Mesenchymal stem cell (in vitro differentiated cells and primary cell): ENCODE measurements around the gene PLD3.

Experiments used
- DNase-seq: peaks from one replicate; pipeline ENCODE4 v3.0.0-alpha.2; 2013
- H2AFZ ChIP-seq: one replicate; pipeline ENCODE4 v1.6.1; 2013; ENCODE audit warnings: low read depth, mild to moderate bottlenecking, control low read depth, inconsistent platforms, low read length, moderate library complexity
- H2AK5ac ChIP-seq: 2 replicates; pipeline ENCODE4 v1.6.1; 2013; ENCODE audit warnings: low read length, moderate library complexity, mild to moderate bottlenecking, inconsistent platforms; ENCODE audit not compliant: severe bottlenecking
- H2BK120ac ChIP-seq: one replicate; pipeline ENCODE4 v1.6.1; 2013; ENCODE audit warnings: low read depth, mild to moderate bottlenecking, inconsistent platforms, low read length, moderate library complexity
- H2BK12ac ChIP-seq, 2 experiments: one replicate each; pipeline ENCODE4 v1.6.1; 2013; ENCODE audit warnings: inconsistent platforms in 2 of 2, low read length in 2 of 2, mild to moderate bottlenecking in 2 of 2, moderate library complexity in 2 of 2, control low read depth in 1 of 2
- H2BK15ac ChIP-seq: one replicate; pipeline ENCODE4 v1.6.1; 2013; ENCODE audit warnings: mild to moderate bottlenecking, low read depth, inconsistent platforms; ENCODE audit not compliant: poor library complexity, severe bottlenecking
- H2BK5ac ChIP-seq: 2 replicates; pipeline ENCODE4 v1.6.1; 2013; ENCODE audit warnings: low read depth, mild to moderate bottlenecking, low read length, control low read depth, inconsistent platforms; ENCODE audit not compliant: poor library complexity, severe bottlenecking
- H3K14ac ChIP-seq, 2 experiments: one replicate each; pipeline ENCODE4 v1.6.1; 2013; ENCODE audit warnings: inconsistent platforms in 2 of 2, low read length in 2 of 2, control low read depth in 1 of 2, mild to moderate bottlenecking in 1 of 2, moderate library complexity in 1 of 2
- H3K18ac ChIP-seq, 2 experiments: one replicate each; pipeline ENCODE4 v1.6.1; 2013; ENCODE audit warnings: inconsistent platforms in 2 of 2, low read length in 2 of 2, control low read depth in 1 of 2, low read depth in 1 of 2, mild to moderate bottlenecking in 1 of 2
- H3K23ac ChIP-seq, 2 experiments: one replicate each; pipeline ENCODE4 v1.6.1; 2013; ENCODE audit warnings: inconsistent platforms in 2 of 2, low read length in 2 of 2, mild to moderate bottlenecking in 2 of 2, moderate library complexity in 2 of 2, control low read depth in 1 of 2
- H3K27ac ChIP-seq: 2 replicates; pipeline ENCODE4 v1.5.1; 2013; ENCODE audit warnings: mild to moderate bottlenecking, moderate library complexity, low read length, control low read depth, inconsistent platforms; ENCODE audit not compliant: poor library complexity, severe bottlenecking
- H3K27me3 ChIP-seq, 2 experiments: 2 replicates each; pipeline versions ENCODE4 v1.6.1 to v1.7.0; 2013; ENCODE audit warnings: low read length in 2 of 2, mild to moderate bottlenecking in 2 of 2, moderate library complexity in 2 of 2, control low read depth in 1 of 2, inconsistent platforms in 1 of 2; ENCODE audit not compliant: control insufficient read depth in 1 of 2, insufficient read depth in 1 of 2
- H3K36me3 ChIP-seq, 2 experiments: 2 replicates each; pipeline versions ENCODE4 v1.6.1 to v1.7.0; 2013; ENCODE audit warnings: low read length in 2 of 2, control low read depth in 1 of 2, inconsistent platforms in 1 of 2, low read depth in 1 of 2, mild to moderate bottlenecking in 1 of 2; ENCODE audit not compliant: insufficient read depth in 2 of 2, control insufficient read depth in 1 of 2
- H3K4ac ChIP-seq, 2 experiments: one replicate each; pipeline ENCODE4 v1.6.1; 2013; ENCODE audit warnings: inconsistent platforms in 2 of 2, low read length in 2 of 2, mild to moderate bottlenecking in 2 of 2, moderate library complexity in 2 of 2, control low read depth in 1 of 2, low read depth in 1 of 2
- H3K4me1 ChIP-seq: 2 replicates; pipeline ENCODE4 v1.6.1; 2013; ENCODE audit warnings: low read depth, low read length, control low read depth; ENCODE audit not compliant: control insufficient read depth, insufficient read depth
- H3K4me2 ChIP-seq: 2 replicates; pipeline ENCODE4 v1.6.1; 2013; ENCODE audit warnings: low read length, mild to moderate bottlenecking, inconsistent platforms; ENCODE audit not compliant: poor library complexity, severe bottlenecking
- H3K4me3 ChIP-seq, 2 experiments: 2 replicates each; pipeline versions ENCODE4 v1.5.1 to v1.7.0; 2013; ENCODE audit warnings: low read length in 2 of 2, mild to moderate bottlenecking in 2 of 2, control low read depth in 1 of 2, low read depth in 1 of 2; ENCODE audit not compliant: insufficient read depth in 1 of 2
- H3K79me1 ChIP-seq: replicated peaks from 2 replicates; pipeline ENCODE4 v1.6.1; 2013; ENCODE audit warnings: mild to moderate bottlenecking, control low read depth, low read length, inconsistent platforms; ENCODE audit not compliant: poor library complexity, severe bottlenecking
- H3K9ac ChIP-seq: 2 replicates; pipeline ENCODE4 v1.7.0; 2013; ENCODE audit warnings: mild to moderate bottlenecking, low read length, moderate library complexity
- H3K9me3 ChIP-seq: 2 replicates; pipeline ENCODE4 v1.7.0; 2013; ENCODE audit warnings: mild to moderate bottlenecking, low read length; ENCODE audit not compliant: control insufficient read depth
- H4K8ac ChIP-seq: one replicate; pipeline ENCODE4 v1.6.1; 2013; ENCODE audit warnings: inconsistent platforms, mild to moderate bottlenecking, low read length, moderate library complexity
- H4K91ac ChIP-seq: one replicate; pipeline ENCODE4 v1.6.1; 2013; ENCODE audit warnings: mild to moderate bottlenecking, low read length, inconsistent platforms
- WGBS: methylation state at CpG from one replicate; pipeline ENCODE4 v1.1.7; 2013; ENCODE audit warnings: mixed read lengths; 5-methylcytosine and 5-hydroxymethylcytosine counted together

PLD3 gene

GRCh38 chr19:40411958-40412499, 63.5 kb downstream of the PLD3 start:
- peak; percentile 45 for DNase-seq
- no peak overlapping the region for H3K4me2 ChIP-seq
- H3K14ac ChIP-seq, result no peak overlapping the region
- no peak overlapping the region for H2BK120ac ChIP-seq
- H3K4ac ChIP-seq, result no peak overlapping the region
- no peak overlapping the region for H4K91ac ChIP-seq
- no peak overlapping the region for H4K8ac ChIP-seq
- peaks cover 25% of the 10 kb centered on the region for H3K4me1 ChIP-seq
- peak overlapping the region; percentile 89 for H2BK15ac ChIP-seq
- no peaks in the 10 kb centered on the region for H3K36me3 ChIP-seq
- H3K9me3 ChIP-seq, result no peaks in the 10 kb centered on the region
- H3K27me3 ChIP-seq, result peaks cover 3 to 21% of the 10 kb centered on the region in 2 experiments
- no peak overlapping the region for H3K27ac ChIP-seq
- no peak overlapping the region for H2AK5ac ChIP-seq
- 60% methylated on average over 8 of the region's 8 CpGs for WGBS
- H3K23ac ChIP-seq, result no peak overlapping the region
- H2BK5ac ChIP-seq, result no peak overlapping the region
- H3K79me1 ChIP-seq, result no peaks in the 10 kb centered on the region
- no peak overlapping the region for H2AFZ ChIP-seq
- H3K9ac ChIP-seq, result no peak overlapping the region
- no peak overlapping the region for H2BK12ac ChIP-seq
- H3K4me3 ChIP-seq, result no peak overlapping the region
- H3K18ac ChIP-seq, result peak overlapping the region in 1 of 2 experiments; percentile 13

DNA sequence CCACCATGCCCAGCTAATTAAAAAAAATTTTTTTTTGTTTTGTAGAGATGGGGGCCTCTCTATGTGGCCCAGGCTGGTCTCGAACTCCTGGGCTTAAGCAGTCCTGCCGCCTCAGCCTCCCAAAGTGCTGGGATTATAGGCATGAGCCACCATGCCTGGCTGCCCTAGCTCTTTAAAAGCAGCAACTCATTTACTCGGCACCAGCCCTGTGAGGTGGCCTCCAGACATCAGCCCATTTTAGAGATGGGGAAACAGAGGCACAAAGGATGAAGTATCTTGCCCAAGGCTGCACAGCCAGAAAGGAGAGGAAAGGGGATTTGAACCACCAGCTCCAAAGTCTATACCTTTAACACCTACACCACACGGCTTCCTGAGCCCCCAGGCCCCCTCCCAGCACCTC, 64.4 kb downstream of the PLD3 start:
- Histone ChIP-seq H3K14ac (no peak overlapping the region), H3K27me3 (peaks cover 3 to 18% of the 10 kb centered on the region in 2 experiments), H3K4me1 (peaks cover 29% of the 10 kb centered on the region), H3K4ac (no peak overlapping the region), H3K23ac (no peak overlapping the region), H2AK5ac (no peak overlapping the region), H4K91ac (peak overlapping the region; percentile 64), H3K18ac (peak overlapping the region in 1 of 2 experiments; percentile 74), H4K8ac (peak overlapping the region; percentile 74), H3K79me1 (no peaks in the 10 kb centered on the region), H3K27ac (no peak overlapping the region), H2BK12ac (no peak overlapping the region), H3K9me3 (no peaks in the 10 kb centered on the region), H3K36me3 (no peaks in the 10 kb centered on the region), H2BK120ac (no peak overlapping the region), H2BK15ac (peak overlapping the region; percentile 33), H2AFZ (no peak overlapping the region), H2BK5ac (no peak overlapping the region), H3K4me3 (no peak overlapping the region), H3K4me2 (no peak overlapping the region), H3K9ac (no peak overlapping the region)
- DNase-seq, result no peak
- WGBS, result 88% methylated on average over 2 of the region's 4 CpGs

DNA sequence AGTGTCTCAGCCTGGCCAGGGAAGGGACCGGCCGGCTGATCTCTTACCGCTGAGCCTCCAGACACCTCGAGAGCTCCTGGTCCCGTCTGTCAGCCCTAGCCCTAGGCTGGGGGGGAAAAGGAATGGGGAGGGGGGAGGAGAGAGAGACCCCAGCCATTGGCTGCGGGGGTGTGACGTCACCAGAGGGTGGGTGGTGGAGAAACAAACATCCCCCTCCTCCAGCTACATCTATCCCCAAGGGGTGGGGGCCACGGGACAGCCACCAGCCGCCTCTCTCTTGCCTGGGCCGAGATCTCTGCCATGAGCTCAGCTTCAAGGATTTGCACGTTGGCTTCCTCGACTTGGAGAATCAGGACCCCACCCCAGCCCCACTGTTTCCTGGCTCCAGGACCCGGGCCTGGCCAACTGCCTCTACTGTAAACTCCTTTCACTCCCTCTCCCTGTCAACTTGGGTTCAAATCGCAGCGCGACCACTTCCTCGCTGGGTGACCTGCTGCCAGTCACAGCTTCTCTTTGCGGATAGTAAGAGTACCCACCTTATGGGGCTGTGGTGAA, 64.9 kb downstream of the PLD3 start, which contains the start of gene PRX:
PRX (minus strand) TSS at position 88 of the 555 bp plus-strand sequence. CDS start 5,446 bp downstream, outside the sequence.
- no peak within 1 kb of the TSS for H3K4me3 ChIP-seq
- no peak within 1 kb of the TSS for H3K27ac ChIP-seq
- H3K36me3 ChIP-seq, result no peaks in the 10 kb centered on the region
- H3K4ac ChIP-seq, result no peak within 1 kb of the TSS
- H3K4me2 ChIP-seq, result no peak within 1 kb of the TSS
- peak within 1 kb of the TSS; percentile 89 for H2BK15ac ChIP-seq
- peaks cover 29% of the 10 kb centered on the region for H3K4me1 ChIP-seq
- WGBS, result 39% methylated on average over 16 of the region's 18 CpGs
- no peak within 1 kb of the TSS for H3K23ac ChIP-seq
- H4K8ac ChIP-seq, result peak within 1 kb of the TSS; percentile 74
- peak within 1 kb of the TSS; percentile 83 for H2BK120ac ChIP-seq
- H3K9ac ChIP-seq, result no peak within 1 kb of the TSS
- H3K27me3 ChIP-seq, result peaks cover 3 to 18% of the 10 kb centered on the region in 2 experiments
- H2AK5ac ChIP-seq, result peak within 1 kb of the TSS; percentile 16
- H3K79me1 ChIP-seq, result no peaks in the 10 kb centered on the region
- no peak within 1 kb of the TSS for H3K14ac ChIP-seq
- peak within 1 kb of the TSS; percentile 27 to 74 for H3K18ac ChIP-seq
- peak within 1 kb of the TSS; percentile 64 for H4K91ac ChIP-seq
- H2BK12ac ChIP-seq, result peak within 1 kb of the TSS; percentile 37 to 86
- H3K9me3 ChIP-seq, result no peaks in the 10 kb centered on the region
- no peak within 1 kb of the TSS for H2BK5ac ChIP-seq
- DNase-seq, result no peak
- no peak within 1 kb of the TSS for H2AFZ ChIP-seq
